ENCODE data around the gene TUBGCP4. TPM values are rescaled to one million over a fixed set of nuclear protein-coding genes. Genes with fewer than 3 reads are reported as not detected.

The TUBGCP4 gene
- total and polyA plus RNA-seq, 9 of the 15 experiments (the other 6 are each of a cell fraction or from before 2014, with no cell fraction given) = 10.7 to 50.2 (median 29.6) TPM

GRCh38 chr15:43439268-43439667, 68.4 kb downstream of the TUBGCP4 start (continued):
- TF ChIP-seq, protein P1, sequence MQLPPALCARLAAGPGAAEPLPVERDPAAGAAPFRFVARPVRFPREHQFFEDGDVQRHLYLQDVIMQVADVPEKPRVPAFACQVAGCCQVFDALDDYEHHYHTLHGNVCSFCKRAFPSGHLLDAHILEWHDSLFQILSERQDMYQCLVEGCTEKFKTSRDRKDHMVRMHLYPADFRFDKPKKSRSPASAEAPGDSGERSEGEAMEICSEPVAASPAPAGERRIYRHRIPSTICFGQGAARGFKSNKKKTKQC (CRISPR knock-in tag; IDR thresholded peaks at IDR 0.05) = no peak
- TF ChIP-seq ZBTB7A (IDR thresholded peaks at IDR 0.05; ENCODE audit: borderline replicate concordance, control insufficient read depth, low read depth, low read length) = no peak
- no peak for TF ChIP-seq ZNF695 (CRISPR knock-in tag; IDR thresholded peaks at IDR 0.05)
- TF ChIP-seq BRD4 (IDR thresholded peaks at IDR 0.05) = no peak
- TF ChIP-seq EP300 (IDR thresholded peaks at IDR 0.05; ENCODE audit: low read length) = no peak
- no peak for TF ChIP-seq HDGF (IDR thresholded peaks at IDR 0.05)

DNA sequence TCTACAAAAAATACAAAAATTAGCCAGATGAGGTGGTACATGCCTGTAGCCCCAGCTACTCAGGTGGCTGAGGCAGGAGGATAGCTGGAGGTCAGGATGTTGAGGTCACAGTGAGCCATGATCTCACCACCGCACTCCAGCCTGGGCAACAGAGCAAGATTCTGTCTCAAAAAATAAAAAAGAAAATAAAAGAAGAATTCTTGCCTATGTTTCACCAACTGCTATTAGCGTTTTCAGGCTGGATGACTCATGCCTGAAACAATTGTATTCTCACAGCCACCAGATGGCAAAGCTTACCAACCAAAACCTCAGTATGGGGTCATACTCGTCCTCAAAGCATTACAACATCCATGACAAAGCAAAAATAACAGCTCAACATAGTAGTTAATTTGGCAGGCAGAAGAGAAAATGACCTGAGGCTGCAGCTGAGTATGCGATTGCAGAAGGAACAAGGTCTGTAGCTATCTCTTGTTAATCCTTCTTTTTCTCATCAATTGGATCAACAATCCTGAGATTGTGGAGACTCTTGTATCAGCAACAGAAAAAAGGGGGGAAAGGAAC, 69.9 kb downstream of the TUBGCP4 start:
- in situ Hi-C loops (cut with MboI) (loop anchor here (25.0 kb wide), 2 partner anchors 146 to 246 kb away; partner anchors contain the start of genes CKMT1A, CKMT1B and PPIP5K1), intact Hi-C loops (cut with micrococcal nuclease) (loop anchor here (1.0 to 5.0 kb wide), 3 partner anchors 70 to 326 kb away; no protein-coding TSS in a partner anchor)
- Histone ChIP-seq H3K27me3 (ENCODE audit: control insufficient read depth in 2 of 2, insufficient read depth in 2 of 2, low read length in 2 of 2) (no peaks in the 10 kb centered on the region), H3K4me3 (no peak overlapping the region), H4K20me1 (replicated peaks; ENCODE audit: control insufficient read depth, insufficient read depth, low read length) (no peaks in the 10 kb centered on the region), H3K9ac (ENCODE audit: insufficient read depth in 1 of 2, low read depth in 2 of 2, low read length in 2 of 2) (peak overlapping the region in 1 of 2 experiments; percentile 26; a peak in 1 of 4 replicates), H3K36me3 (ENCODE audit: control insufficient read depth, insufficient read depth, low read length) (peaks cover 30% of the 10 kb centered on the region; the same call in 2 of the 3 replicates), H3K4me1 (replicated peaks in 1 of 2; ENCODE audit: control insufficient read depth in 2 of 2, insufficient read depth in 2 of 2, low read length in 2 of 2) (peaks cover 3% of the 10 kb centered on the region in 2 experiments; a peak in 2 of 5 replicates), H3K27ac (ENCODE audit: extremely low read depth, low read depth, low read length) (peak overlapping the region; percentile 51), H3K4me2 (ENCODE audit: insufficient read depth, low read length) (no peak overlapping the region; the same call in 1 of the 2 replicates), H3K79me2 (ENCODE audit: control insufficient read depth, insufficient read depth, low read length) (no peaks in the 10 kb centered on the region), H3K9me3 (replicated peaks; ENCODE audit: control insufficient read depth, insufficient read depth, low read depth, low read length) (no peaks in the 10 kb centered on the region), H3K9me1 (ENCODE audit: control insufficient read depth, insufficient read depth, low read length) (no peaks in the 10 kb centered on the region), H2AFZ (ENCODE audit: low read depth, low read length) (no peak overlapping the region)
- FAIRE-seq = peak; percentile 99
- ChIA-PET POLR2A (interaction anchor here (0.8 to 1.5 kb wide), 6 partner anchors 12 to 82 kb away, joined by 3 to 6 read pairs (median 4); no protein-coding TSS in a partner anchor), CTCF (ENCODE audit: low intra/inter-chr PET ratio) (interaction anchor here (0.6 to 1.3 kb wide), 2 partner anchors 71 to 1990 kb away, joined by 3 to 4 read pairs; no protein-coding TSS in a partner anchor)
- BruUV-seq (replicated peaks) = no TSS peak
- DNase-seq (ENCODE audit: extremely low read depth in 1 of 4, low spot score in 3 of 4) = peak; percentile 49 to 87 (median 68)
- ATAC-seq = peak; percentile 99
- 19% methylated on average over 4 of the region's 4 CpGs for WGBS (ENCODE audit: insufficient coverage, low coverage, missing lambda C conversion rate)
- TF ChIP-seq IFI16 (CRISPR knock-in tag; IDR thresholded peaks at IDR 0.05) (no peak), ZNF75A (CRISPR knock-in tag; IDR thresholded peaks at IDR 0.05) (no peak), ZBTB7A (IDR thresholded peaks at IDR 0.05; ENCODE audit: borderline replicate concordance, control insufficient read depth, low read depth, low read length) (no peak), FOXJ2 (tag; IDR thresholded peaks at IDR 0.05) (peak; percentile 73; the same call in 1 of the 2 replicates), TGIF2 (CRISPR knock-in tag; IDR thresholded peaks at IDR 0.05) (no peak), ASH1L (IDR thresholded peaks at IDR 0.05; ENCODE audit: borderline replicate concordance, low read depth, partially characterized antibody) (no peak), SNRNP70 (optimal IDR thresholded peaks at IDR 0.05; ENCODE audit: low read depth, low read length) (no peak)

All from K562 (cell line).